GM12892 (cell line): ENCODE results near the gene EYS.

Experiments
- DNase-seq: peaks from one replicate; pipeline ENCODE4 v3.0.0; 2011; ENCODE audit not compliant: insufficient read length
- FAIRE-seq: peaks from 2 replicates; lab custom pipeline; 2011; peaks lifted over from hg19 to GRCh38; lab: Jason Lieb, UNC
- POLR2A ChIP-seq: IDR thresholded peaks from 2 replicates; pipeline ENCODE4 v1.6.1; 2011; ENCODE audit warnings: low read depth, low read length, control low read depth
- POLR2AphosphoS5 ChIP-seq: IDR thresholded peaks from 2 replicates; pipeline ENCODE4 v1.6.1; 2011; ENCODE audit warnings: low read depth, low read length, control low read depth
- TAF1 ChIP-seq: IDR thresholded peaks from 2 replicates; pipeline ENCODE4 v1.6.1; 2011; ENCODE audit warnings: low read depth, mild to moderate bottlenecking, control low read depth, low read length, borderline replicate concordance

Gene EYS

DNA sequence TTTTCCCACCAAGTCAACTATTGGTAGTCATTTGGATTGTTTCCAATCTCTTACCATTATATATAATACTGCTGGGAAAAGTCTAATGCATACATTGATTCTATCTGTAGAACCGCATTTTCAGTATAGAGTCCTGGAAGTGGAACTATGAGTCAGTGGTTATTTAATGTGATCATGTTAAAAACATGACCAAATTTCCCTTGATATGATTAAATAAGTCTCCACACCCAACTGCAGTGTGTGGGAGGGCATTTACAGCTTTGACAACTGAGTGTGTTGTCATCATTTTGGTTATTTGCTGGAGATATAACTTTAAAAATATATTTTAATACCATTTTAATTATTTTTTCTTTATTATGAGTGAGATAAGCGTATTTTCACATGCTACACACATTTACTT, 1027.6 kb downstream of the EYS start:
- FAIRE-seq (no peak), DNase-seq (no peak)
- TF ChIP-seq POLR2AphosphoS5 (no peak), POLR2A (no peak), TAF1 (no peak)

GRCh38 chr6:64672651-64673050, 1034.4 kb downstream of the EYS start:
- no peak for DNase-seq
- FAIRE-seq = no peak
- TF ChIP-seq POLR2AphosphoS5 (no peak), POLR2A (no peak), TAF1 (no peak)

DNA sequence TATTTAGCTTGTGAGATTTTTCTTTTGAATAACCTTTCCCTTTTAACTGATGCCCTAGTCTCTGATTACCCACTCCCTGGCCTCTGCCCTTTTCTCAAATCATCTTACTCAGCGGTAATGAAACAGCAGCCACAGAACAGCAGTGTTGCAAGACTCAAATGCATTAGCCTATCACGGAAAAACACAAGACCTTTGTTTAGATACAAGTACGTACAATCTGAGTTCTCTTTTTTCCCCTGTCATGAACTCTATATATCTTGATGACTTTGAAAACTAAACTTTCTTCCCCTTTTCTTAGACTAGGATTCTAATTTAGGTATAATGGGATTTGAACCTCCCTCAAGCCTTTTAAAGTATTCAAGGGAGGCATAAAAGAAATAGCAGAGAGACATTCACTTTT, 1034.9 kb downstream of the EYS start:
- FAIRE-seq = no peak
- no peak for DNase-seq
- TF ChIP-seq TAF1 (no peak), POLR2AphosphoS5 (no peak), POLR2A (no peak)

GRCh38 chr6:64665137-64665536, 1041.9 kb downstream of the EYS start:
- FAIRE-seq = no peak
- DNase-seq = no peak
- TF ChIP-seq POLR2AphosphoS5 = no peak

DNA sequence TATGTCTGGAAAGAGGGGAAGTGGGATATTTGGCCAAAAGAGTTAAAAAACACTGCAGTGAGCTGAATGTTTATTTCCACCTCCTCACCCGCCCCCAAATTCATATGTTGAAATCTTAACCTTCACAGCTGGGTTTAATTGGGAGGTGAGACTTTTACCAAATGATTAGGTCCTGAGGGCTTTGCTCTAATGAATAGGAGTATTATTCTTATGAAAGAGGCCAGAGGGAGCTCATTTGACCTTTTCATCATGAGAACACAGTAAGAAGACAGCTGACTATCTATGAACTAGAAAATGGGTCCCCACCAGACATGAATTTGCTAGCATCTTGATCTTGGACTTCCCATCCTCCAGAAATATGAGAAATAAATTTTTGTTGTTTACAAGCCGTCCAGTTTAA, 1042.5 kb downstream of the EYS start:
- no peak for TF ChIP-seq TAF1
- TF ChIP-seq POLR2A = no peak
- TF ChIP-seq POLR2AphosphoS5 = no peak
- FAIRE-seq (no peak), DNase-seq (no peak)

DNA sequence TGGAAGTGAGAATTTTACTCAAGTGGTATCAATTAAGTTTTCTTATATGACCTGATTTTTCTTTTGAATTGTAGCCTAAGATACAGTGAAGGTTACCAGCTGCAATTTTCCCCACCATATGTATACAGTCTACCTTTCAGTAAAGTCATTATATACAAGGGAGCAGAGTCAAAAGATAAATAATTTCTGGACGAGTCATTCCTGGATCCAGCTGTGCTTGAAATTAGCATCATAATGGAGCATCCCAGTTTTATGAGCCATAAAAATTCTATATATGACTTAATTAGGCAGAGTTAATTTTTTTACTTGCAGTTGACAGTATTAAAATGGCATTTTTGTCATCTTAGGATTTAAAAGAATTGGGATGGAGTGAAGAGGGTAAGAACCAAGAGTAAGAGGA, 1063.0 kb downstream of the EYS start:
- TF ChIP-seq TAF1 (no peak), POLR2AphosphoS5 (no peak), POLR2A (no peak)
- DNase-seq (no peak), FAIRE-seq (no peak)

DNA sequence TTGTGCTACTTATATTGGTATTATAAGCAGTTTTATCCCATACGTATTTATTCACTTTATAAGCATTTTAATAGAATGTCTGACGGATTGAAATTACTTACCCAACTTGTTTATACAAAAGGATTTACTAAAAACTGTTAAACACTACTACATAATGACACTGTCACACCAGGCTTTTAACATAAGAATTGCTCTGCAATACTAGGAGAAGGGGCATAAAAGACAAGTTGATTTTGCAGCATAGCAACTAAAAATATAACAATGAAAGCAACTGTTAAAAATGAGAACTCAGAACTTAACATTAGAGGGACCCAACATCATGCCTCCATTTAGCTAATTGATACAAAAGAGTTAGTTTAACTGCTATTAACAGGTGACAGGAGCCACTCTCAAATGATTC, 1076.1 kb downstream of the EYS start:
- TF ChIP-seq TAF1 (no peak), POLR2A (no peak), POLR2AphosphoS5 (no peak)
- FAIRE-seq (no peak), DNase-seq (no peak)

DNA sequence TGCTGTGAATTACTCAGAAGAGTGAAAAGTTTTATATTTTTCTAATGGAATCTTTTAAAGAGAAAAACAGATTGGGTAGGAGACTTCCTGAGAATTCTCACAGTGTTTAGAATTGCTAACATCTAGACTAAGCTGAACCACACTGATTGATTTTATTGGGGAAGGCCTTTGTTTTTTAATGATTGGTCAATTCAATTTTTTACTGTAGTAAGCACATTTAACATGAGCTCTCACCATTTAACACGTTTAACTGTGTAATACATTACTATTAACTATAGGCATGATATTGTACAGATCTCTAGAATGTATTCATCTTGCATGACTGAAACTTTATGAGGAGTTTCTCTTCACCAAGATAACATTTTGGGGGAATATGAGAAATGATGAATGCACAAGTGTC, 1084.1 kb downstream of the EYS start:
- FAIRE-seq (no peak), DNase-seq (no peak)
- TF ChIP-seq POLR2AphosphoS5 = no peak
- no peak for TF ChIP-seq TAF1
- TF ChIP-seq POLR2A = no peak

DNA sequence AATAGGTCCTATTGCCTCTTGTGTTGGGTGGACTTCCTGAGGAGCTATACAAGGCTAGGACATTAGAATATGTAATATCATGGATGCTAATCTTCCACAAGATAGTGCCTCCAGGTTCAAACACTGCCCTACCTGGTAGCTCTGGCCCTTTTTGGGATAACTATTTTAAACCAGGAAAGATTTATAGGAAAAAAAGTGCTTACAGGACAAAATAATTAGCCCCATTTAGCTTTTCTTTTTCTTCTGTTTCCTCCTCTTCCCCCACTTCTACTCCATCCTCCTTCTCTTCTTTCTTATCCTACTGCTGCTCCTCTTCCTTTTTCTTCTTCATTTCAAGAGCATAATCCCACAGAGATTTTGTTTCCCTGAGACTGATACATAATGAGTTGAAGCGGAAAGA, 1104.0 kb downstream of the EYS start:
- DNase-seq = no peak
- no peak for FAIRE-seq
- TF ChIP-seq POLR2AphosphoS5 = no peak
- no peak for TF ChIP-seq POLR2A
- no peak for TF ChIP-seq TAF1

- TF ChIP-seq POLR2AphosphoS5 = no peak
- no peak for TF ChIP-seq TAF1
- TF ChIP-seq POLR2A = no peak
- DNase-seq = no peak
- FAIRE-seq = no peak
Measured at GRCh38 chr6:64591676-64592036, 1115.4 kb downstream of the EYS start.

DNA sequence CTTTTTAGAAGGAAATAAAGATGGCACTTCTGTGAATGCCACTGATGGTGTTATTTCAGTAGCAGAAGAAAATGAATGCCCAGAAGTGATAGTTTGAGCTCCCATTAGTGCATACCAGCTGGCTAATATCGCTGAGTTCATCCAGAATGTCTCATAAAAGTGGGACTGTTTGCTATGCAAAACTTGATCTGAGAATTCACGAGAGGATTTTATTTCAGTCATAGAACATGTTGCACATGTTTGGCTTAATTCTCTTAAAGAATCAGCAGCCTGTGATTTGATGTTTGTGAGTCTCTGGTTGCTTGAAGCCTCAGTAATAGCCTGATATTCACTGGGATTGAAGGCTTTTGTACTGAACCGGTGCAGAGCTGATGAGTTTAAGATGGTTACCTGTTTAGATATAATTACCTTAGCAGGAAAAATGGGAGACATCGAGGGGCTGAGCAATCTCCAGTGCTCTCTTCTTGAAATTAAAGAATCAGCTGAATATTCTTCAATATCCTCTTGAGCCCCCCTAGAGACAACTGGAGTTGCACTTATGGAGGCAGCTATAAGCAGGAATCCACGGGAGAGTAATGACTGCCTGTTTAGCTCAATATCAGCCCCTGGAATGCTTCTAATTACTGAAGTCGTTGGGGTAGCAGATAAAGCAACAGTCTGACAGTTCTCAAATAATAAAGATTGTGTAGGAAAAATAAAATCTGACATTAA, 1115.9 kb downstream of the EYS start:
- FAIRE-seq = no peak
- no peak for TF ChIP-seq POLR2AphosphoS5
- TF ChIP-seq TAF1 = no peak
- no peak for TF ChIP-seq POLR2A
- DNase-seq = no peak

- FAIRE-seq (no peak), DNase-seq (no peak)
- TF ChIP-seq TAF1 (no peak), POLR2A (no peak), POLR2AphosphoS5 (no peak)
Measured at GRCh38 chr6:64589961-64590360, 1117.1 kb downstream of the EYS start.
